Uterus (tissue), 4 donors: ENCODE measurements around the gene RGS14. TPM values are rescaled to one million over a fixed set of nuclear protein-coding genes. Genes with fewer than 3 reads are reported as not detected.

Experiments
- DNase-seq, 2 donors: peaks; one replicate each; pipeline ENCODE4 v3.0.0-alpha.2; 2019 to 2020
- H3K27ac ChIP-seq, 2 donors: fragments of 200-600 bp; sonication (generic); 1 replicate in 1 of 2; 2 replicates in 1 of 2; pipeline ENCODE4 v1.5.1; 2016 to 2018
- H3K27me3 ChIP-seq, 2 donors: fragments of 200-600 bp; sonication (generic); one replicate each; pipeline ENCODE4 v1.5.1; 2018 to 2019; ENCODE audit warnings: control low read depth in 1 of 2
- H3K36me3 ChIP-seq, 2 donors: fragments of 200-600 bp; sonication (generic); one replicate each; pipeline ENCODE4 v1.5.1; 2019; ENCODE audit warnings: control low read depth in 1 of 2
- H3K4me1 ChIP-seq, 2 donors: fragments of 200-600 bp; sonication (generic); one replicate each; pipeline ENCODE4 v1.5.1; 2018 to 2019; ENCODE audit warnings: control low read depth in 1 of 2
- H3K4me3 ChIP-seq, 2 donors: fragments of 200-600 bp; sonication (generic); 1 replicate in 1 of 2; 2 replicates in 1 of 2; pipeline ENCODE4 v1.5.1; 2018 to 2019; ENCODE audit warnings: mild to moderate bottlenecking in 1 of 2
- H3K9me3 ChIP-seq, 2 donors: fragments of 200-600 bp; sonication (generic); one replicate each; pipeline ENCODE4 v1.5.1; 2019; ENCODE audit warnings: control low read depth in 1 of 2
- CTCF ChIP-seq, 4 experiments: fragments of 200-600 bp in 2 of 4; fragments of 450-650 bp in 2 of 4; sonication (generic) in 2 of 4; IDR thresholded peaks; one replicate each; pipeline ENCODE4 v1.5.1; 2016 to 2019; ENCODE audit warnings: antibody characterized with exemption in 4 of 4, mild to moderate bottlenecking in 2 of 4, moderate library complexity in 1 of 4
- POLR2A ChIP-seq, 2 donors: fragments of 450-650 bp; IDR thresholded peaks; one replicate each; pipeline ENCODE4 v1.6.1; 2016; ENCODE audit warnings: antibody characterized with exemption in 2 of 2, mild to moderate bottlenecking in 1 of 2, moderate library complexity in 1 of 2
- intact Hi-C: fragments of 100-400 bp; cut with DNase I; formaldehyde crosslinking; loops from one replicate; pipeline ENCODE4 v1.15.1; 2023; ENCODE audit warnings: low total_unique reads
- total RNA-seq, 4 donors: library from RNA; depleted of rRNA in 3 of 4; stranded (reverse); fragments of >200 nt in 3 of 4; gene quantifications; one replicate each; pipeline versions ENCODE4 v1.1.0 to v1.2.4, GENCODE V29; 2014 to 2023
- donor health status: DM: yes; HTN: yes; CAD: no.

RGS14 gene
- total RNA-seq, 4 donors from 2014 or later = 1.5 to 25.6 (median 13.6) TPM

- Histone ChIP-seq H3K4me1 (peaks cover 0 to 8% of the 10 kb centered on the region in 2 donors), H3K4me3 (no peak overlapping the region), H3K36me3 (no peaks in the 10 kb centered on the region), H3K9me3 (no peaks in the 10 kb centered on the region), H3K27ac (no peak overlapping the region), H3K27me3 (peaks cover 26 to 36% of the 10 kb centered on the region in 2 donors)
- DNase-seq = no peak
- no peak for TF ChIP-seq CTCF (IDR thresholded peaks at IDR 0.05)
- no peak for TF ChIP-seq POLR2A (IDR thresholded peaks at IDR 0.05)
- intact Hi-C loops = no loop called here
These were observed 40.2 kb downstream of the RGS14 start for GRCh38 chr5:177397875-177398390.

DNA sequence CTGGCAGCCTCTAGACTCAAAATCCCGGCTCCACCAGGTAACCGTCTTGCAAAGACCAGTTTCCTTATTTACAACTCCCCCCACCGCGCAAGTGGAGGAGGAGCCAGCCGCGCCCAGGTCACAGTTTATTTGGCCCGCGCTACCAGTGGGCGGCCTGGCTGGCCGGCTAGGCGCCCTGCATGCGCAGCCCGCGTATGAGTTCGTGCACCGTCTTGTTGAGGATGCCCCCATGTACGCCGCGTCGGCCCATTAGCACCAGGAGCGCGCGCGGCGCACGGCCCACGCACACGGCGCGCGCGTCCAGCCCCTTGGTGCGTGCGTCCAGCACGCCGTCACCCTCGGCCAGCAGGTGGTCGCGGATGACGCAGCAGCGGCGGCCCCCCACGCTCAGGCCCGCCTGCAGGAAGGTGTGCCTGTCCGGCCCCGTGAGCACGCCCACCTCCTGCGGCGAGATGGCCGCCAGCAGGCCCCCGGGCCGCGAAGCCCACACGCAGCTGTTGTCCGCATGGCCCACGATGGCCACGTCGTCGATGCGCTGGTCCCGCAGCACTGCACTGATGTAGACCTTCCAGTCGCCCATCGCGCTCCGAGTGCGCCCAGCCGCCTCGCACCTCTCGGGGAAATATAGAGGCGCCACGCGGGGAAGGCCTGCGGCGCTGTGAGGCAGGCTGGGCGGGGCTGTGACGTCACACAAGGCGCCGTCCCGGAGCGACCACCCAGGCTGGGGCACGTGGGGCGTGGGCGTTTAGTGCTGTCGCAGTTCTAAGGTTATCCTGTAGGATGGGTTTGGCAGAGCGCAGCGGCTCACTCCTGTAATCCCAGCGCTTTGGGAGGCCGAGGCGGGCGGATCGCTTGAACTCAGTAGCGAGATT is 42.5 kb downstream of the RGS14 start, which contains the start of gene PFN3:
Gene PFN3, minus strand, starts transcription at position 665 of the 872 bp plus-strand sequence. Its CDS starts 85 bp downstream, at position 580.
- TF ChIP-seq CTCF (IDR thresholded peaks at IDR 0.05) (no peak), POLR2A (IDR thresholded peaks at IDR 0.05) (no peak)
- no peak within 1 kb of the TSS for H3K4me3 ChIP-seq
- no peak within 1 kb of the TSS for H3K27ac ChIP-seq
- H3K27me3 ChIP-seq = peaks cover 39 to 40% of the 10 kb centered on the region in 2 donors
- DNase-seq = no peak
- H3K4me1 ChIP-seq = peaks cover 0 to 25% of the 10 kb centered on the region in 2 donors
- H3K9me3 ChIP-seq = no peaks in the 10 kb centered on the region
- H3K36me3 ChIP-seq = no peaks in the 10 kb centered on the region
- intact Hi-C loops = loop anchor here (5.0 kb wide), 1 partner anchor 52 kb away; no protein-coding TSS in a partner anchor

DNA sequence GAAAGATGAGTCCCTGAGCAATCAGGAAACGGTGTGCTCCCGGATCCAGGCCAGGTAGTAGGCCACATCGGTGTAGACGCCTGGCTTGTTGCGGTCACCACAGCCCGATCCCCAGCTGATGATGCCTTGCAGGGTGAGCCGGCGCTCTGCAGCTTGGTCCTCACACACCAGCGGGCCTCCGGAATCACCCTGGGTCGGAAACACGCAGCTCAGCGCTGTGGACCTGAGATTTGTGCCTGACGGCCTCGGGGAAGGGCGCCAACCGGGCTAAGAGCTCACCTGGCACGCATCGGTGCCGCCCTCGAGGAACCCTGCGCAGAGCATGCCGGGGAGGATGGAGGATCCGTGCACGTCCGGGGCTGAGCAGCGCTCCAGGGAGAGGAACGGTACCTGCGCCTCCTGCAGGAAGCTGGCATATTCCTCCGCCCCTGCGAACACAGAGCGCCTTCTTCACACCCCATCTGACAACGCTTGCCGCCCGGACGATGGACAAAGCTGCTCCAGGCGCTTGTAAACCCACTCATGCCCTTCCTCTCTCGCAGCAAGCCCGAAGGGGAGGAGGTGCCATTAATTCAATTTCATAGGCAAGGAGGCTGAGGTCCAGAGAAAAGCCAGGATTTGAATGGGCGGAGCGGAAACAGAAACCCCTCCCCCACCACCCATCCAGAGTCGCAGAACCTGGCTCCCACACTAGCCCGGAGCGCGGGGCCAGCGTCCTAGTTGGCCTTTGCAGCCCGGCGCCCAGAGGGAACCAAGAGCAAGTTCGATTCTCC is 44.7 kb downstream of the RGS14 start:
- Histone ChIP-seq H3K4me3 (no peak overlapping the region), H3K27me3 (peaks cover 39 to 40% of the 10 kb centered on the region in 2 donors), H3K9me3 (no peaks in the 10 kb centered on the region), H3K36me3 (no peaks in the 10 kb centered on the region), H3K4me1 (peaks cover 0 to 25% of the 10 kb centered on the region in 2 donors), H3K27ac (no peak overlapping the region)
- TF ChIP-seq CTCF (IDR thresholded peaks at IDR 0.05) (peak; percentile 12 to 43 (median 28)), POLR2A (IDR thresholded peaks at IDR 0.05) (no peak)
- intact Hi-C loops = loop anchor here (5.0 kb wide), 1 partner anchor 50 kb away; no protein-coding TSS in a partner anchor
- peak in 1 of 2 donors; percentile 45 for DNase-seq

DNA sequence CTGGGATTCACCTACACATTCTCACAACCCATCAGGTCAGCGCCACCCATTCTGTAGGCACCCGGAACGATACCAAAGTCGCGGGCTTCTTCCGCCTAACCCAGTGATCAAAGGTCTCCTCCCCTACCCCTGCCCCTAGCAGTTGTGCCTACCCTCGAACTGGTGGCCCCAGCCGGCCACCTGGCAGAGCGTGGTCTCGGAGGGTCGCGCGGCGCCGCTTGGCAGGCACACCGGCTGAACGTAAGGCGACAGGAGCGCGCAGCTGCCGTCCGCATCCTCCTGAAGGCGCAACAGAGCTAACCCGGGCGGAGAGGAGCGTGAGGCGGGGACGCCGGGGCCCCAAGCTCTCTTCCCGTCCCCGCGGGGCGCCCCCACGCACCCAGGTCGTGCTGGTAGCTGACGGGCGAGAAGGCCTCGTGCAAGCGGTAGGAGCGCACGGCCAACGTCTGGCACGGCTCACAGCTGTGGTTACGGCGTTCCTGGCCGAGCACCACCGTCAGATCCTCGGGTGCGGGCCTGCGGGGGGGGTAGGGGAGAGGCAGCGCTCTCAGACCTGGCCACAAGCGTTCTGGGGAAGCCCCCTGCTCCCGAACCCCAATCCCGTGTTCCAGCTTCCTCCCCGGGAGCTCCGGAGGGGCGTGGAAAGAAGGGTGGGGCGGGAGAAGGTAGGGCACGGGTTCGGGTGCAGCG is 45.5 kb downstream of the RGS14 start:
- DNase-seq = no peak
- H3K4me1 ChIP-seq = peaks cover 0 to 25% of the 10 kb centered on the region in 2 donors
- H3K9me3 ChIP-seq = no peaks in the 10 kb centered on the region
- H3K4me3 ChIP-seq = peak overlapping the region; percentile 33 to 38
- H3K27me3 ChIP-seq = peaks cover 39 to 40% of the 10 kb centered on the region in 2 donors
- no peaks in the 10 kb centered on the region for H3K36me3 ChIP-seq
- intact Hi-C loops = loop anchor here (5.0 kb wide), 1 partner anchor 49 kb away; no protein-coding TSS in a partner anchor
- no peak overlapping the region for H3K27ac ChIP-seq
- TF ChIP-seq CTCF (IDR thresholded peaks at IDR 0.05) = no peak
- TF ChIP-seq POLR2A (IDR thresholded peaks at IDR 0.05) = no peak
